OCI-LY3 (cell line): Measurements from ENCODE around the gene NEU2.

ENCODE experiments used
- H2AFZ ChIP-seq: fragments of 200-600, 300-600 bp; shearing (Covaris generic); 2 replicates; pipeline ENCODE4 v1.6.0; 2014; ENCODE audit warnings: antibody characterized with exemption, low read depth, low read length
- H3K27ac ChIP-seq: fragments of 200-600, 300-600 bp; sonication (generic); 2 replicates; pipeline ENCODE4 v1.5.1; 2014; ENCODE audit warnings: mild to moderate bottlenecking, low read length, moderate library complexity, mixed read lengths
- H3K27me3 ChIP-seq: fragments of 200-600, 300-600 bp; sonication (generic); 2 replicates; pipeline ENCODE4 v1.6.1; 2014; ENCODE audit warnings: low read depth, low read length, mixed read lengths
- H3K36me3 ChIP-seq: fragments of 200-600, 300-600 bp; sonication (generic); replicated peaks from 2 replicates; pipeline ENCODE3; 2014; ENCODE audit warnings: low read depth, low read length, mixed read lengths
- H3K4me1 ChIP-seq: fragments of 300-600, 200-600 bp; sonication (generic); 2 replicates; pipeline ENCODE4 v1.6.1; 2014; ENCODE audit warnings: low read length, mixed read lengths
- H3K4me2 ChIP-seq: fragments of 200-600, 300-600 bp; sonication (generic); 2 replicates; pipeline ENCODE4 v1.6.1; 2014; ENCODE audit warnings: low read length, mixed read lengths
- H3K4me3 ChIP-seq: fragments of 300-600, 200-600 bp; sonication (generic); 2 replicates; pipeline ENCODE4 v1.5.1; 2014; ENCODE audit warnings: antibody characterized with exemption, mild to moderate bottlenecking, low read length, moderate library complexity
- H3K79me2 ChIP-seq: fragments of 300-600, 200-600 bp; shearing (Covaris generic); 2 replicates; pipeline ENCODE4 v1.6.1; 2014; ENCODE audit warnings: mild to moderate bottlenecking, low read length, mixed read lengths
- H3K9ac ChIP-seq: fragments of 300-600, 200-600 bp; shearing (Covaris generic); 2 replicates; pipeline ENCODE4 v1.6.0; 2014; ENCODE audit warnings: mild to moderate bottlenecking, low read length, moderate library complexity
- H3K9me3 ChIP-seq: fragments of 200-600, 300-600 bp; shearing (Covaris generic); 2 replicates; pipeline ENCODE4 v1.6.1; 2014; ENCODE audit warnings: low read length, mixed read lengths; ENCODE audit not compliant: insufficient read depth
- H4K20me1 ChIP-seq: fragments of 200-600, 300-600 bp; sonication (generic); 2 replicates; pipeline ENCODE4 v1.6.1; 2016; ENCODE audit warnings: low read length, mixed read lengths; ENCODE audit not compliant: insufficient read depth
- CTCF ChIP-seq: fragments of 200-600, 300-600 bp; sonication (generic); IDR thresholded peaks from 2 replicates; pipeline ENCODE4 v1.5.1; 2014; ENCODE audit warnings: antibody characterized with exemption, low read length, low read depth
- EZH2phosphoT487 ChIP-seq: fragments of 200-600 bp; shearing (Covaris generic); IDR thresholded peaks from 2 replicates; pipeline ENCODE4 v1.6.1; 2018; ENCODE audit warnings: antibody characterized with exemption, mixed run types, low read depth

The NEU2 gene

GRCh38 chr2:233079953-233080835, 47.7 kb downstream of the NEU2 start:
- H3K27me3 ChIP-seq: no peaks in the 10 kb centered on the region
- no peak overlapping the region for H2AFZ ChIP-seq
- H3K36me3 ChIP-seq: peaks cover 44% of the 10 kb centered on the region
- peaks cover 83% of the 10 kb centered on the region for H3K79me2 ChIP-seq
- H3K4me3 ChIP-seq: peak overlapping the region; percentile 34; the same call in 1 of the 2 replicates
- H3K27ac ChIP-seq: peak overlapping the region; percentile 100
- peak overlapping the region; percentile 72 for H3K4me2 ChIP-seq
- H3K4me1 ChIP-seq: peaks cover 89% of the 10 kb centered on the region
- TF ChIP-seq EZH2phosphoT487 (no peak), CTCF (no peak)
- no peaks in the 10 kb centered on the region for H3K9me3 ChIP-seq
- peak overlapping the region; percentile 88 for H3K9ac ChIP-seq
- no peaks in the 10 kb centered on the region for H4K20me1 ChIP-seq

- Histone ChIP-seq H3K79me2 (peaks cover 85% of the 10 kb centered on the region), H3K27ac (peak overlapping the region; percentile 100), H4K20me1 (no peaks in the 10 kb centered on the region), H3K27me3 (no peaks in the 10 kb centered on the region), H3K9ac (peak overlapping the region; percentile 88), H3K4me1 (peaks cover 89% of the 10 kb centered on the region), H3K36me3 (peaks cover 50% of the 10 kb centered on the region), H3K4me3 (peak overlapping the region; percentile 34; the same call in 1 of the 2 replicates), H3K4me2 (peak overlapping the region; percentile 72), H3K9me3 (no peaks in the 10 kb centered on the region), H2AFZ (no peak overlapping the region)
- TF ChIP-seq CTCF (no peak), EZH2phosphoT487 (no peak)
Measured at GRCh38 chr2:233080836-233081229, 48.4 kb downstream of the NEU2 start.

- Histone ChIP-seq H3K4me2 (peak overlapping the region; percentile 72), H3K4me3 (peak overlapping the region; percentile 43; the same call in 1 of the 2 replicates), H3K27ac (peak overlapping the region; percentile 100)
Measured at GRCh38 chr2:233081232-233081730, 48.8 kb downstream of the NEU2 start.

GRCh38 chr2:233081731-233082221, 49.3 kb downstream of the NEU2 start:
- Histone ChIP-seq H3K4me2 (peak overlapping the region; percentile 72), H3K79me2 (peaks cover 77% of the 10 kb centered on the region), H3K9ac (peak overlapping the region; percentile 88), H3K36me3 (peaks cover 44% of the 10 kb centered on the region), H2AFZ (no peak overlapping the region), H3K27me3 (no peaks in the 10 kb centered on the region), H4K20me1 (no peaks in the 10 kb centered on the region), H3K9me3 (no peaks in the 10 kb centered on the region), H3K4me1 (peaks cover 89% of the 10 kb centered on the region), H3K4me3 (peak overlapping the region; percentile 43), H3K27ac (peak overlapping the region; percentile 100)
- TF ChIP-seq CTCF (no peak), EZH2phosphoT487 (no peak)

More at GRCh38 chr2:233081232-233081730, 48.8 kb downstream of the NEU2 start:
- peak overlapping the region; percentile 88 for H3K9ac ChIP-seq
- no peaks in the 10 kb centered on the region for H3K9me3 ChIP-seq
- H3K27me3 ChIP-seq: no peaks in the 10 kb centered on the region
- peaks cover 82% of the 10 kb centered on the region for H3K79me2 ChIP-seq
- no peak overlapping the region for H2AFZ ChIP-seq
- H3K4me1 ChIP-seq: peaks cover 89% of the 10 kb centered on the region
- no peaks in the 10 kb centered on the region for H4K20me1 ChIP-seq
- TF ChIP-seq EZH2phosphoT487: no peak
- peaks cover 49% of the 10 kb centered on the region for H3K36me3 ChIP-seq
